KOPT-K1 (cell line): Measurements from ENCODE around the gene DTNB.
"Not testable (repeated sequence)": the region's sequence is repeated elsewhere in the genome, so short reads cannot be mapped to it uniquely, and the experiment has no call there.

ENCODE experiments used
- H3K27ac ChIP-seq: fragments of 200-600 bp; sonication (generic); 2 replicates; pipeline ENCODE4 v1.5.1; 2016; ENCODE audit warnings: antibody characterized with exemption, mild to moderate bottlenecking, low read depth, low read length; ENCODE audit not compliant: poor library complexity, severe bottlenecking
- H3K36me3 ChIP-seq: fragments of 200-600 bp; sonication (generic); 2 replicates; pipeline ENCODE4 v1.5.1; 2017; ENCODE audit warnings: antibody characterized with exemption, mild to moderate bottlenecking, low read length, moderate library complexity; ENCODE audit not compliant: insufficient read depth
- H3K9me3 ChIP-seq: fragments of 200-600 bp; sonication (generic); 2 replicates; pipeline ENCODE4 v1.5.1; 2017; ENCODE audit warnings: antibody characterized with exemption, low read length, mild to moderate bottlenecking; ENCODE audit not compliant: insufficient read depth, poor library complexity, severe bottlenecking

The DTNB gene

GRCh38 chr2:25620077-25620476 is 53.3 kb downstream of the DTNB start:
- H3K27ac ChIP-seq: no peak overlapping the region
- peaks cover 9% of the 10 kb centered on the region; the same call in 1 of the 2 replicates for H3K36me3 ChIP-seq
- no peaks in the 10 kb centered on the region for H3K9me3 ChIP-seq

GRCh38 chr2:25619185-25619584 is 54.2 kb downstream of the DTNB start:
- H3K9me3 ChIP-seq: no peaks in the 10 kb centered on the region
- no peak overlapping the region for H3K27ac ChIP-seq
- 0 out of 2 replicates have a peak, but pooled peaks cover under 1% of the 10 kb centered on the region for H3K36me3 ChIP-seq

GRCh38 chr2:25618676-25619075 is 54.7 kb downstream of the DTNB start:
- Histone ChIP-seq H3K27ac (no peak overlapping the region), H3K9me3 (no peaks in the 10 kb centered on the region), H3K36me3 (no peaks in the 10 kb centered on the region)

- Histone ChIP-seq H3K9me3 (no peaks in the 10 kb centered on the region), H3K27ac (no peak overlapping the region), H3K36me3 (no peaks in the 10 kb centered on the region)
Measured at GRCh38 chr2:25617948-25618646, 55.3 kb downstream of the DTNB start.

- no peak overlapping the region for H3K27ac ChIP-seq
- no peaks in the 10 kb centered on the region for H3K36me3 ChIP-seq
- no peaks in the 10 kb centered on the region for H3K9me3 ChIP-seq
Measured at GRCh38 chr2:25615920-25616319, 57.5 kb downstream of the DTNB start.

- Histone ChIP-seq H3K36me3 (no peaks in the 10 kb centered on the region), H3K27ac (no peak overlapping the region), H3K9me3 (no peaks in the 10 kb centered on the region)
Measured at GRCh38 chr2:25615386-25615785, 58.0 kb downstream of the DTNB start.

GRCh38 chr2:25614711-25615110 is 58.7 kb downstream of the DTNB start:
- H3K36me3 ChIP-seq: no peaks in the 10 kb centered on the region

GRCh38 chr2:25608718-25609117 is 64.7 kb downstream of the DTNB start:
- H3K27ac ChIP-seq: no peak overlapping the region
- no peaks in the 10 kb centered on the region for H3K36me3 ChIP-seq
- no peaks in the 10 kb centered on the region for H3K9me3 ChIP-seq

More at GRCh38 chr2:25614711-25615110, 58.7 kb downstream of the DTNB start:
- Histone ChIP-seq H3K9me3 (no peaks in the 10 kb centered on the region), H3K27ac (no peak overlapping the region)

GRCh38 chr2:25606892-25607291 is 66.5 kb downstream of the DTNB start:
- Histone ChIP-seq H3K27ac (no peak overlapping the region), H3K36me3 (no peaks in the 10 kb centered on the region), H3K9me3 (no peaks in the 10 kb centered on the region)

- Histone ChIP-seq H3K27ac (peak overlapping the region; percentile 7), H3K36me3 (no peaks in the 10 kb centered on the region), H3K9me3 (no peaks in the 10 kb centered on the region)
Measured at GRCh38 chr2:25602333-25602723, 71.0 kb downstream of the DTNB start.

GRCh38 chr2:25601711-25602332 is 71.6 kb downstream of the DTNB start:
- peak overlapping the region; percentile 7 for H3K27ac ChIP-seq
- not testable (repeated sequence) for H3K9me3 ChIP-seq, H3K36me3 ChIP-seq

GRCh38 chr2:25598911-25599310 is 74.5 kb downstream of the DTNB start:
- Histone ChIP-seq H3K9me3 (no peaks in the 10 kb centered on the region), H3K27ac (no peak overlapping the region), H3K36me3 (no peaks in the 10 kb centered on the region)

GRCh38 chr2:25598332-25598731 is 75.0 kb downstream of the DTNB start:
- no peaks in the 10 kb centered on the region for H3K9me3 ChIP-seq
- no peak overlapping the region for H3K27ac ChIP-seq
- no peaks in the 10 kb centered on the region for H3K36me3 ChIP-seq

GRCh38 chr2:25597881-25598280 is 75.5 kb downstream of the DTNB start:
- Histone ChIP-seq H3K36me3 (no peaks in the 10 kb centered on the region), H3K27ac (no peak overlapping the region), H3K9me3 (no peaks in the 10 kb centered on the region)

- Histone ChIP-seq H3K9me3 (no peaks in the 10 kb centered on the region), H3K36me3 (no peaks in the 10 kb centered on the region), H3K27ac (no peak overlapping the region)
Measured at GRCh38 chr2:25596516-25597244, 76.7 kb downstream of the DTNB start.
